Fibroblast of mammary gland (primary cell): ENCODE results near the gene VAT1L.
A peak's percentile ranks its signal among the peaks of the same experiment; 100 is the strongest.

ENCODE experiments used
- DNase-seq: peaks from one replicate; pipeline ENCODE4 v3.0.0-alpha.2; 2010; ENCODE audit warnings: low read depth
- H3K4me3 ChIP-seq: 2 replicates; pipeline ENCODE4 v1.5.1; 2011; ENCODE audit warnings: low read depth, mild to moderate bottlenecking, low read length, moderate library complexity; ENCODE audit not compliant: control insufficient read depth
- TF ChIP-seq, protein P1 (sequence below): conservative IDR thresholded peaks from 2 replicates; pipeline ENCODE4 v1.5.1; 2011; ENCODE audit warnings: low read depth, low read length, inconsistent platforms; ENCODE audit not compliant: control insufficient read depth, insufficient read depth

Gene VAT1L

DNA sequence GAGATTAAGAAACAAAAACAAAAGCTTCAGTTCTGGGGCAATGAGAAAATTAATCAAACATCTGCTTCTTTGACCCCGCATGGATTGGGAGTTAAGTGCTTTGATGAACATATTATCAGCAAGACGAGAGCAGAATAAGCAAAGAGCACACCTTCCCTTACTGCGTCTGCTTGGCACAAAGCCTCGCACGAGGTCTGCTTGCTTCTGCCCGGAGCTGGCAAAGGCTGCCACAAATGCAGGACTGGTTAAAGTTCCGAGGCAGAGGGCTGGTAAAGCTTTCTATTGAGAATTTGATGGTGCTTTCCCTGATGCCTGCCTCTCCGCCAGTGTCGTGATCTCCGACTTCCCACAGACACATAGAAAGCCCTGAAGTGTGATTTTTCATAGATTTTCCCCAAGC, 17.0 kb downstream of the VAT1L start:
- no peak for DNase-seq
- H3K4me3 ChIP-seq, result no peak overlapping the region

DNA sequence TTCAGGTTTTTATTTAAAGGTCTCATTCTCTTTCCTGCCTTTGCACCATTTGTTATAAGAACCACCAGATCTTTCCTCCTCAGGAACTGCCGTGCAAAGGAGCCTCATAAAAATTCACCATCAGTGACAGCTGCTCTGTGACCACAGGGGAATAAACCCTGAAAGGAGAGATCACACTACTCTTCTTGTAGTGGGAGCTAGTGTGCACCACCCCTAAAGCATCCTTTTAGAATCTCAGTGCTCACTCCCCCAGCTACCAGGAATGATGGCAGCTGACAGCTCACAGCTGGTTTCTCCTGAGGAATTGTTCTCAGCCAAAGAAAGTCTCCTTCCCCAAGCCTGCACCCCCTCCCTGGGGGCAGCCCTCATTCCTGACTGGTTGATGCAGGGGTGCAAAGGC, 18.7 kb downstream of the VAT1L start:
- H3K4me3 ChIP-seq, result no peak overlapping the region
- TF ChIP-seq, protein P1, sequence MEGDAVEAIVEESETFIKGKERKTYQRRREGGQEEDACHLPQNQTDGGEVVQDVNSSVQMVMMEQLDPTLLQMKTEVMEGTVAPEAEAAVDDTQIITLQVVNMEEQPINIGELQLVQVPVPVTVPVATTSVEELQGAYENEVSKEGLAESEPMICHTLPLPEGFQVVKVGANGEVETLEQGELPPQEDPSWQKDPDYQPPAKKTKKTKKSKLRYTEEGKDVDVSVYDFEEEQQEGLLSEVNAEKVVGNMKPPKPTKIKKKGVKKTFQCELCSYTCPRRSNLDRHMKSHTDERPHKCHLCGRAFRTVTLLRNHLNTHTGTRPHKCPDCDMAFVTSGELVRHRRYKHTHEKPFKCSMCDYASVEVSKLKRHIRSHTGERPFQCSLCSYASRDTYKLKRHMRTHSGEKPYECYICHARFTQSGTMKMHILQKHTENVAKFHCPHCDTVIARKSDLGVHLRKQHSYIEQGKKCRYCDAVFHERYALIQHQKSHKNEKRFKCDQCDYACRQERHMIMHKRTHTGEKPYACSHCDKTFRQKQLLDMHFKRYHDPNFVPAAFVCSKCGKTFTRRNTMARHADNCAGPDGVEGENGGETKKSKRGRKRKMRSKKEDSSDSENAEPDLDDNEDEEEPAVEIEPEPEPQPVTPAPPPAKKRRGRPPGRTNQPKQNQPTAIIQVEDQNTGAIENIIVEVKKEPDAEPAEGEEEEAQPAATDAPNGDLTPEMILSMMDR, result no peak

More for the DNA sequence above, 17.0 kb downstream of the VAT1L start:
- TF ChIP-seq, protein P1, result no peak

DNA sequence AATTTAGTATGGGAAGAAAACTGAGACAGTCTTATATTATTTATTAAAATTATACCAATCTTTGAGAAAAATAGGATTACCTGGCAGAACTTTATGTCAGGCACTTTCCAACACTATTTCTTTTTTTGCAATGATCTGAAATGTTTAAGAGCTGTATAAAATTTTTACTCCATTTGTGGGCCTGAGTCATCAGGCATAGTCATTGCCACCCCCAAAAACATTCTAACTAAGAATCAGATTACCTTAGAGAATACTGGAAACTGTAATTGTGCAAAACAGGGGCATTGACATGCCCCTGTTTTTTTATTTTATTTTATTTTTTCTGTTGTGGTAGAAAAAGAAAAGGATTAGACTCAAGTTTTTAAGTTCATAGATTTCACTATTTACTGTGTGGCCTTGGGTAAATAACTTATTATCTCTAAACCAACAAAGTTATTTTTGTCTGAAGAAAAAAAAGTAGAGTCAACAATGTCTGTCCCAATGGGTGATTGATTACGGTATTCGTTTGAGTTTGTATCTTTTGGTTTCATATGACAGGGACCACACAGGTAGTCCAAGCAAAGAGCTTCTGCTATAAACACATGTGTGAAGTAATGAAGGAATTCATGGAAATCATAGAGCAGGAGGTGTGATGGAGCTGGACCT, 24.6 kb downstream of the VAT1L start:
- TF ChIP-seq, protein P1, result no peak
- no peak overlapping the region for H3K4me3 ChIP-seq
- peak; percentile 29 for DNase-seq

More for the DNA sequence above, 18.7 kb downstream of the VAT1L start:
- no peak for DNase-seq

DNA sequence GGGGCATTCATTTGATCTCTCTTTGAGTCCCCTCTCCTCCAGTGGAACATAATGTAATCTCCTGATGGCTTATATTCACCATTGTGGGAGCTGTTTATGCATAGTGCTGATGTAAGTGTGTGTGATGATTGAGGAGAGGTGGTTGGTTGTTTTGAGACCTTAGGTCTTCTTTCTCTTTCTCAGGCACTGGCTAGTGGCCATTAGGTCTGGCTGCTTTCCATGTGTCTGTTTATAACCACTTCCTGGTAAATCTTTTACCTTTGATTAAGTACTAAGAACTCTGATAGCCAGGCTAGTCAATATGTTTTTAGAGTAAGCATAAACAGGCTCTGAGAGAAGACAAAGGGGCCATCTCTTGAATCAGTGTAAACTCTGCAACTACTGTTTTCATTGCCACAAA, 27.9 kb downstream of the VAT1L start:
- peak; percentile 40 for DNase-seq
- TF ChIP-seq, protein P1, result no peak
- H3K4me3 ChIP-seq, result no peak overlapping the region

DNA sequence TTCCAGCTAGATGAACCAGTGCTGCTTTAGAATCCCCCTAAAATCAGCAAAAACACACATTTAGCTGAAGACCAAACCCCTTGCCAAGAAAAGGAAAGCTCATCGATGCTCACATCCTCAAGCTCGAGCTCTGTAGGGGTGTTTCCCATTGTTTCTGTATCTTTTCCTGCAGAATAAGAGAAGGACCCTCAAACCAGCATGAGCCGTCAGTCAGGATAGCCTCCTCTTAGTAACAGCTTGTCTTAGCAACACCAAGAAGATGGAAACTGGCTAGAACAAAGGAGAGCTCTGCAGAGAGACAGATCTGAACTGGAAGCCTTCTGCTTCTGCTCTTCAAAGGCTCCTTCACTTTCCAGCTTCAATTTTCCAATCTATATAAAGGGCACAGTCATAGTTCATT, 32.0 kb downstream of the VAT1L start:
- H3K4me3 ChIP-seq, result no peak overlapping the region
- TF ChIP-seq, protein P1, result no peak
- DNase-seq, result no peak

DNA sequence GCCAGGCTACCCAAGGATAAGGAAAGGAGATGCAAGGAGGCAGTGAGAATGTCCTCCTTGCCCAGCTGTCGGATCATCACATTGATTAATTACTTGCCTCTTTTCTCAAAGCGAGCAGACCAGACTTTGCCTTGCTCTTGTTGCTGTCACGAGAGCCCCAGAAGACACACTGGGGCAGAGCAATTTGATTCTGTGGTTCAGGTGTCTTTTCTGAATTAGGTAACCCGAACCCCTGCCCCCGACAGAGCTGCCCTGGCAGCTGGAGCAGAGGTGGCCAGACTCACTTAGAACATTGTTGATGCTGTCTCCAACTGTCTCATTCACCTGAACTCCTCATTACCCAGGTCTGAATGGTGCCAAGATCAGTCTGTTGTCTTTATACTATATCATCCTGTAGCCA, 34.3 kb downstream of the VAT1L start:
- DNase-seq, result no peak
- no peak overlapping the region for H3K4me3 ChIP-seq
- TF ChIP-seq, protein P1, result no peak

DNA sequence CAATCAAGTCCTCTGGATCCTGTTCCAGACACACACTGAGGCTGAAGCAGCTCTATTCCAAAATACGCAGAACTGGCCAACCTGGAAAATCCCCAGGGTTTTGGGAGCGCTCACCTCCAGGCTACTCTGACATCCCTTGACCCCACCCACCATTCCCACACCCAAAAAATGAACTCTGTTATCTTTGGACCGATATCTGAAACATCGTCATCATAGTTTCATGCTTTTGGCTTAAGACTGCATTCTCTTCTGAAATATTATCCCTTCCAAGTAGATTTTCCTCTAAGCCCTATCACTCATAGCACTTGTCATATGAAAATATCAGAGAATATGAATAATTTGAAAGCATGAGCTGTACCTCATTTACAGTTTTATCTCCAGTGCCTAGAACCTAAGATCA, 34.7 kb downstream of the VAT1L start:
- no peak for DNase-seq
- TF ChIP-seq, protein P1, result no peak
- H3K4me3 ChIP-seq, result no peak overlapping the region
